ENCODE results near the gene TPD52L2.
"Not testable (repeated sequence)": the region's sequence is repeated elsewhere in the genome, so short reads cannot be mapped to it uniquely, and the experiment has no call there.

TPD52L2 gene

DNA sequence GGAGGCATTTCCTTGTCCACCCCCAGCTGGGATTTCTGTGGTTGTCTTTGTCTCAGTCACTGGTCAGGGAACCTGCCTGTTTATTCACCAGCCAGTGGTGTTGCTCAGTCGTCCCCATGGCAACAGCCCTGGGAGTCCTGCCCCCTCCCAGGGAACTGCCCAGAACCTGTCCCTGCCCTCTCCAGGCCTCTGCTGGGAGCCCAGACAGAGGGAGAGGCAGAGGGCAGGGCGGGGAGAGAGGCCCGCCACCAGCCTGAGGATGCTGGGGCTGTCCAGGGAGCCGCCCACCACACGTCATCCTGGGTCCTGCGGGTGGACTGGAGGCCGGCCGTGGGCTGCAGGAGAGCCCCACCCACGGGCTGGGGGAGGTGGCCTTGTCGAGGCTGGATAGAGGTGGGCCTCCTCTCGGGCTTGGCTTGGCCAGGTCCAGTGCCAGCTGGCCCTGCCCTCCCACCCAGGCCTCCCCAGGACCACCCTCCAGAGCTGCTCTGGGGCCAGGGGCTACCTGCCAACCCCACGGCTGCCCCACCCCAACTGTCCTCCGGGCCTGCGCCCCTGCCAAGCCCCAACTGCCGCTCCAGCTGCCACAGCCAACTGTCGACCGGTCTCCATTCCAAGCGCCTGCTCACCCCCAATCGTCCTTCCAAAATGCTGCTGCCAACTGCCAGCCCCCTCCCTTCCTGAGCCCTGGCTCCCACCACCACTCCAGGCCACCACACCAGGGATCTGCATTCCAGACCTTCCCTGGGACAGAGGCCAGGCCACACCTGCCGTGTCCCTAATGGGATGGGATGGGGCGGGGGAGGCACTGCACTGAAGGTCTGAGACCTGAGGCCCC lies 29.8 kb upstream of the TPD52L2 start:
- in situ Hi-C loops (cut with HindIII; ENCODE audit: low sequenced_read_pairs), result no loop called here

DNA sequence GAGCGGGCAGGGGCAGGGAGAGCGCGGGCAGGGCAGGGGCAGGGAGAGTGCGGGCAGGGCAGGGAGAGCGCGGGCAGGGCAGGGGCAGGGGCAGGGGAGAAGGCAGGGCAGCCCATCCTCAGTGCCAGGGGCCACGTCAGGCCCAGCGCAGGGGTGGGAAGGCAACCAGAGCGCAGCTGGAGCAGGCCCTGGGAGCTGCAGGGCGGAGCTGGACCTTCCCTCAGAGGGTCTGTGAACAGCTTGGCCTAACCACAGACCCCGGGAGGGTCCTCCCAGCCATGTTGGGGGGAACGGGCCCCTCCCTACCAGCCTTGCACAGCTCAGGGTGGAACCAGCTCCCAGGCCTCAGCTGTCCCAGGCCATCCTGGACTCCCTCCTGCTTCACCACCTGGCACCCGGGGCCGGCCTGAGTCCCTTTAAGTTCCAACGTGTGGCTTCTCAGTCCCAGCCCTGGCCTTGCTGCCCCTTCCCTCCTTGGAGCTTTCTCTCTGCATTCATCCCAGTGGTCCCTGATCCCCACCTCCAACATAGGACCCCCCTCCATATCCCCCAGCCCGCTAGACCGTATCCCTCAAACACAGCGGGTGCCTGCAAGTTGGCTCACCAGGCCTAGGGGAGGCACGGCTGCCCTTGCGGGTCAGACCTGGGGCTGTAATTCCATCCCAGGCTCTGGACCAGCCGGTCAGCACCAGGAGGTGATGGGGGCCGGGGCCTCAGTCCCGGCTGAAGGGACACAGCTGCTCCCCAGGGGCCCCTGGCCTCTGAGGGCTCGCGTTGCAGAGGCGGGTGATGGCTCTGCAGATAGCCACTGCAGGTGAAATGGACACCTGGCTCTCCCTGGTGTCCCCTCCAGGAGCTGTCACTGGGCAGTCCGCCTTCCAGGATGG lies 28.4 kb upstream of the TPD52L2 start:
- in situ Hi-C loops (cut with HindIII; ENCODE audit: low sequenced_read_pairs), result no loop called here

- in situ Hi-C loops (cut with HindIII; ENCODE audit: low sequenced_read_pairs), result no loop called here
Measured at GRCh38 chr20:63837479-63837878, 27.6 kb upstream of the TPD52L2 start.

- in situ Hi-C loops (cut with HindIII; ENCODE audit: low sequenced_read_pairs), result no loop called here
Measured at GRCh38 chr20:63839620-63840019, 25.4 kb upstream of the TPD52L2 start.

DNA sequence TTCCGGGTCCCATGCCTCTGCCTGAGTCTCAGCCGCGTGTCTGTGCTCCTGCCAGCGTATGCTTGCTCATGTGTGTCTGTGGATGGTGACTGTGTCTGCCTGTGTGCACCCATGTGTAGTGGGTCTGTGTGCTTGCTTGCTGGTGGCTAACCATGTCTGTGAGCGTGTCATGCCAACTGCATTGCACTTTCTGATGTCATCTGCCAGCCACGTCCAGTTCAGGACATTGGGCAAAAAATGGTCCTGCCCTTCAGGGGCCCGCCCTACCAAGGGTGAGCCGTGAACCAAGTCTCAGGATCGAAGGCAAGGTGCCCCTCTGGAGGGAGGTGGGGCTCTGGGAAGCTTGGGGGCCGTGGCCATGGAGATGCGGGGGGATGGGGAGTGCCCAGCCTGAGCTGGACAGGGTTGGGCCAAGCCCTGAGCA lies 24.7 kb upstream of the TPD52L2 start:
- in situ Hi-C loops (cut with HindIII; ENCODE audit: low sequenced_read_pairs), result no loop called here

GRCh38 chr20:63842258-63842657 lies 22.8 kb upstream of the TPD52L2 start:
- in situ Hi-C loops (cut with HindIII; ENCODE audit: low sequenced_read_pairs), result no loop called here

GRCh38 chr20:63843222-63843621 lies 21.8 kb upstream of the TPD52L2 start:
- in situ Hi-C loops (cut with HindIII; ENCODE audit: low sequenced_read_pairs), result no loop called here

DNA sequence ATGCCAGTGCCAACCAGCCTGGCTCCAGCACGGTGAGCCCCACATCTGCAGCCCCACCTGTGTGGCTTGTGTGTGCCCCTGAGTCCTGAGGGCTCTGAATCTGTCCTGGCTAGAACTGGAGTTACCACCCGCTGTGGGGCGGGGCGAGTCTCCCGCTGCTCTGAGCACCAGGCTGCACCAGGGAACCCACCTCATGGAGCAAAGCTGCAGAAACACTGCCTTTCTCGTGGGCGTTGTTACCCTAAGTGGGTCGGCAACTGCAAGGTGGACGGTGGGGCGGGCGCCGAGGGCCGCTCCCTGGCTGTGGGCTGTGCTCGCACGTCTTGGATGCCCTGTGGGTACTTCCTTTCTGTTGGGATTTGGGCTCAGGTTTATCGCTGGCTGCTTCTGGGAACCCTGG lies 21.3 kb upstream of the TPD52L2 start:
- in situ Hi-C loops (cut with HindIII; ENCODE audit: low sequenced_read_pairs), result no loop called here

DNA sequence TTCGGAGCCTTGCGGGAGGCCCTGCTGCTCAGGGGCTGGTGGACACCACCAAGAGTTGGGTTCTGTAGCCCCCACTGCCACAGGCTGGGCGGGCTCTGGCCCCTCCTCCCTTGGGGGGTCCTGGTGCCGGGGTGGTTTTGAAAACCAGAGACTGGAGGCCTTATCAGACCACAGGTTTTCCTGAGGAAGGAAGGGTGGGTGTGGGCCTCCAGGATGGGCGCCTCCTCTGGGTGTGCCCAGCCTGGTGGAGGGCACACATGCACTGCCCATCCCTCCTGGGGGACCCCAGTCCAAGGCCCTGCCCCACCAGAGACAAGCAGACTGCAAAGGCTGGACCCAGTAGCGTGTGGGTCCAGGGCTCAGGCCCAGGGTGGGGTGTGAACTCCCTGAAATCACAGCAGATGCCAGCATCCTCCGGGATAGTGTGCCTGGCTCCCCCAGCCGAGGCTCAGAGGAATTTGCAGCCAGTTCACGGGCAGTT lies 20.5 kb upstream of the TPD52L2 start:
- in situ Hi-C loops (cut with HindIII; ENCODE audit: low sequenced_read_pairs), result no loop called here

DNA sequence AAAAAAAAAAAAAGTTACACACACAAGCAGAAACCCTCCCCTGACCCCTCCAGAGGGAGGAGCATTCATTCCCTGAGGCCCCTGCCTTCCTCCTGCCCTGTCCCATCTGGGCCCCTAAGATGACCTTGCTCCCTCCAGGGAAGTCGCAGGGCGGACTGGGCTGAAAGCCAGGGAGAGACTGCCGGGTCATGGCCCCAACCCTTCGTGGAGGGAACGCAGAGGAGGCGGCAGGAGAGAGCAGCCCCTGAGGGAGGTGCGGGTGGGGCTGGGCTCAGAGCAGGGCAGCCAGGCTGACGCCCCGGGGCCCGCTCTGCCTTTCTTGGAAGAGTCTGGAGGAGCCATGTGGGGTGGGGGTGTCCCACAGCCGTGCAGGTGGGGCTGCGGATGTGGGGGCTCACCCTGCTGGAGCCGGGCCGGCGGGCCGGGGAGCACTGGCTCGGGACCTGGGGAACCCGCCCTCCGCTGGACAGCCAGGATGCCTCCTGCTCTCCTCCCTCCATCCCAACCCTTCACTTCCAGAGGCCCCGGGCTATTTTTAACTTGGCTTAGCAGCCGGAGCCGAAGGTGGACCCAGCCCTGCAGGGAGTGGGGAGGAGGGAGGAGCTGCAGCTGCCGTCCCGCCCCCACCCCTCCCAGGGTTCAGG lies 18.8 kb upstream of the TPD52L2 start:
- in situ Hi-C loops (cut with HindIII; ENCODE audit: low sequenced_read_pairs), result no loop called here

GRCh38 chr20:63846888-63847236 lies 18.2 kb upstream of the TPD52L2 start:
- in situ Hi-C loops (cut with HindIII; ENCODE audit: low sequenced_read_pairs), result no loop called here

DNA sequence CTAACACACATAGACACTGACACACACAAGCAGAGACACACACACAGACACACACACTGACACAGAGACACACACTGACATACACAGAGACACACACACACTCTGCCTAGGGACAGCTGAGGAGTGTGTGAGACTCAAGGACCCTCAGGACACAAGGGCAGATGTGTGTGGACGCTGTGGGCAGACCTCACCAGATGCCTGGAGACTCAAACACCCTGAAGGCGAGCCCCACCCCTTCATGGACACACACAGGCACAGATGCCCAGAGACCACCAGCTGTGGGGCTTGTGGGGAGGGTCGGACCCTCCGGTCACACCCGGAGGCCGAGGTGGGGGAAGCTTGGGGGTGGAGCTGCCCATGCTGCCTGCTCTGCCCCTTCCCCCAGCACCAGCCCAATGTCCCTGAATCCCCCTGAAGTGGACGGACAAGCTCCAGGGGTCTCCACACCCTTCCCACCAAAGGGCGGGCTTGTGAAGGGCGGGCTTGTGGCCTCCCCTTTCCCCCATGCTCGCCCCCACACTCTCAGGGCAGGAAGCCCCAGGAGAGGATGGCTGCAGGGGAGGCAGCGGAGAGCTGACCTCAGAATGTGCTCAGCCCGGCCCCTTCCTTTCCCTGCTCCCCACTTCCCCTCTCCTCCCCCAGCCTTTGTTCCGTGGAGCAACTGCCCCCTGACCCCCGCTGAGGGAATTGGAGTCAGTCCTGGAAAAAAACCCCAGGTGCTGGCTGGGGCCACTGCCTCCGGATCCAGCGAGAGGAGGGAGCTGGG lies 17.6 kb upstream of the TPD52L2 start:
- in situ Hi-C loops (cut with HindIII; ENCODE audit: low sequenced_read_pairs), result no loop called here

DNA sequence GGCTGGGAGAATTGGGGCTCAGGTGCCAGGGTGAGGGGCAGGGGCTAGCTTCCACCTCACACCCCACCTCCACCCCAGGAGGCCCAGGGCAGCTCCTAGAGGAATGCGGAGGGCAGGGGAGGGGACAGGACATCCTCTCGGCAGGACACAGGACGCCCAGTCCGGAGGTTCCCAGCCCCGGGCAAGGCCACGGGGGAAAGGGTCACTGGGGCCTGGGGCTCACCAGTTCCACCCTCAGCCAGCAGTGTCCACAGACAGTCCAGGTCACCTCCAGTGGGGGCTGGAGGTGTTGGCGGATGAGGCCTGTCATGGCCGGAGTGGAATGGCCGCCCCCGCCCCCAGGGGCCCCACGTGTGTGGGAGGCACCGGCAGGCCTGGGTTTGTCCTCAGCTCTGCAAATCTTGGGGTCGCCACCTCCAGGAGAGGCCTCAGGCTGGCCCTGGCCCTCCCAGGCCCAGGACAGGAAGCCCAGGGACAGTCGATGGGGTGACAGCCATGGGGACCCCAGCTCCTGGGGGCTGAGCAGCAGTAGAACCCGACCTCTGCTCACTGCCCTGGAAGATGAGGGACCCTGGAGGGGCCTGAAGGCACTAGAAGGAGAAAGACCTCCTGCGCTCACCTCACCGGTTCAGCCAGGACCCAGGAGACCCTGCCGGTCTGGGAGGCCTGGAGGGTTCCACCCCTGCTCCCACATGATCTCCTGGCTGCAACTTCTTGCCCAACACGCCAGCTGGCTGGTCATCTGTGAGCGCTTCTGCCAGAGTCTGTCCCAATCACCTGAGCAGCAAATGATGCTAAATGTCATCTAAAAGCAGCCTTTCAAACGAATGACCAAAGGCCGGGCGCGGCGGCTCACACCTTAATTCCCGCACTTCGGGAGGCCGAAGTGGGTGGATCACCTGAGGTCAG lies 16.8 kb upstream of the TPD52L2 start:
- in situ Hi-C loops (cut with HindIII; ENCODE audit: low sequenced_read_pairs), result no loop called here

DNA sequence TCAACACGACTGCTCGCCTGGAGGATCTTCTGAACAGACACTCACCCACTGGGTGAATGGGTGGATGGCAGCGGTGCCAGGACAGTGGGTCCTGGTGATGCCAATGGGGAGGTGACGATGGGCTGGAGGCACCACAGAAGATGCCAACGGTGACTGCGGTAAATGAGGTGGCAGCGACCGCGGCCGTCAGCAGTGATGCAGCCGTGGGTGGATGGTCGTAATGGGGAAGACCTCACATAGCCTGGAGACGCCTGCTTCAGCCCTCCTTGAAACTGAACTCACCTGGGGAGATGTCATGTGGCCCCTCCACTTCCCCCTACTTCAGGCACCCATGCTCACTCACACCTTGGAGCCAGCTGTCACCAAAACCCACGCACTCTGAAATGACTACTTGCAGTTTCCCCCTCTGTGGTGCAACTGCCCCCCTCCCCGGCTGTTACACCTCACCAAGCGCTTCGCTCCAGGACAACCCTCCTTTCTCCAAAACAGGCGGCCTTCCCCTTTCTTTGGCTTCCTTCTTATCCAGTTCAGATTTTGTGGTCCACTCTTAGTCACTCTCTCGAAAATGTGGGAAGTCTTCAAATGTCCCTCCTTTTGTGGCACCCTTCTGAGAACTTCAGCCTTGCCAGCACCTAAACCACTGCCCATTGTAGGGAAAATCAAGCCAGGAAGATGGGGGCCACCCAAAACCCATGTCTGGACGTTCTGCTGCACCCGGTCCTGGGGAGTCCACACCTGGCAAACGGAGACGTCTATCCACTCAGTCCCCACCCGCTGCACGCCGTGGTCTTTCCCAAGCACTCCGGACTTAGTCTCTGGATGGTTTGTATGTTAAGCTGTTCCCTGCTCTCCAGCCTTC lies 14.2 kb upstream of the TPD52L2 start:
- in situ Hi-C loops (cut with HindIII; ENCODE audit: low sequenced_read_pairs), result no loop called here

- in situ Hi-C loops (cut with HindIII; ENCODE audit: low sequenced_read_pairs), result not testable (repeated sequence)
Measured at GRCh38 chr20:63851548-63851943, 13.5 kb upstream of the TPD52L2 start.

GRCh38 chr20:63853733-63854068 lies 11.4 kb upstream of the TPD52L2 start:
- in situ Hi-C loops (cut with HindIII; ENCODE audit: low sequenced_read_pairs), result not testable (repeated sequence)

DNA sequence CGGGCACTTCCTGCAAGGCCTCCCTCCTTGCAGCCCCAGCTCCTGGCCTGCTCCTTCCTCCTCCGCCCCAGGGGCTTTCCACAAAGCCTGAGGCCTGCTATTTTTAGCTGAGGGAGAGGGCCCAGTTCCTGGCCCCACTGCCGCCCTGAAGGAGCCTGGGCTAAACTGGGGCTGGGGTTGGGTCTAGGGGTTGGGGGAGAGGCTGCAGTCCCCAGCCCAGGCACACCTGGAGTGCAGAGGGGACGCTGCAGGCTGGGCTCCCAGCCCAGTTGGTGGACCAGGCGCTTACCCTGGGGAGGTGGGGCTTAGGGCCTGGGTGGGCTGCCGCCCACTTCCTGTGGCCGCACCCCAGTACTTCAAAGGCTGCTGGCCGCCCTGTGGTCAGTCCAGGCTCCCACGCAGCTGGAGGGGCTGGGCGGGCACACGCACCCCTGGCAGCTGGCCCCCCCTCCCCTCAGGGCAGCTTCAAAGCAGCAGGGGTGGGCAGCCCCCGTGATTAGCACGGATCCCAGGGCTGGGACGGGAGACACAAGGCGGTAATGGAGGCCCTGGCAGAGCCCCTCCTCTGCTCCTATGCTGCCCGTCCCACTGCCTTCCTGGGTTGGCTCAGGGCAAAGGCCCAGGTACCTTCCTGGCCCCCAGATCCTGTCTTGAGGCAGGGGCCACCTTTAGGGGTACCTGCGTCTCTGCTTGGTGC lies 10.9 kb upstream of the TPD52L2 start:
- in situ Hi-C loops (cut with HindIII; ENCODE audit: low sequenced_read_pairs), result no loop called here

GRCh38 chr20:63854766-63855362 lies 10.2 kb upstream of the TPD52L2 start:
- in situ Hi-C loops (cut with HindIII; ENCODE audit: low sequenced_read_pairs), result no loop called here

Data from endothelial cell of hepatic sinusoid (primary cell).